WTC11 (cell line): ENCODE results near the gene BIRC2. TPM values are rescaled to one million over a fixed set of nuclear protein-coding genes. Genes with fewer than 3 reads are reported as not detected.

Source experiments
- ATAC-seq: fragments of 200-7000 bp; cut with Tn5 transposase; 2 replicates; pipeline ENCODE4 v1.10.0; 2021; ENCODE audit warnings: mild to moderate bottlenecking, moderate library complexity
- CTCF ChIA-PET: fragments of 300-600 bp; sonication (Branson Sonifier 250); formaldehyde crosslinking; loops from one replicate; lab custom pipeline; 2021; ENCODE audit warnings: antibody characterized with exemption; lab: Charles Lee
- POLR2A ChIA-PET: fragments of 350-600 bp; sonication (Branson Sonifier 250); formaldehyde crosslinking; loops from one replicate; lab custom pipeline; 2021; ENCODE audit warnings: antibody characterized with exemption; lab: Charles Lee
- DNase-seq: peaks from one replicate; pipeline ENCODE4 v3.0.0; 2021; ENCODE audit warnings: low spot score
- H3K27ac Mint-ChIP-seq: 2 replicates; pipeline ENCODE4 v1.8.0; 2021; ENCODE audit warnings: mixed read lengths
- H3K27me3 Mint-ChIP-seq: 2 replicates; pipeline ENCODE4 v1.8.0; 2021; ENCODE audit warnings: low read depth, mild to moderate bottlenecking, moderate library complexity, mixed read lengths
- H3K36me3 Mint-ChIP-seq: 2 replicates; pipeline ENCODE4 v1.8.0; 2021; ENCODE audit warnings: mixed read lengths
- H3K4me1 Mint-ChIP-seq: 2 replicates; pipeline ENCODE4 v1.8.0; 2022; ENCODE audit warnings: mixed read lengths
- H3K4me3 Mint-ChIP-seq: 2 replicates; pipeline ENCODE4 v1.8.0; 2021; ENCODE audit warnings: mild to moderate bottlenecking, moderate library complexity, mixed read lengths
- H3K9me3 Mint-ChIP-seq: 2 replicates; pipeline ENCODE4 v1.8.0; 2021; ENCODE audit warnings: mixed read lengths
- ATF1 ChIP-seq: sonication (generic); formaldehyde crosslinking; IDR thresholded peaks from 2 replicates; pipeline ENCODE4 v1.8.1; 2023; ENCODE audit warnings: mild to moderate bottlenecking, moderate library complexity, missing genetic modification reagents
- ERG ChIP-seq: fragments of 250-450 bp; sonication (Bioruptor Pico); IDR thresholded peaks from 2 replicates; pipeline ENCODE4 v1.8.0; 2021; ENCODE audit warnings: mild to moderate bottlenecking
- HMGXB4 ChIP-seq: sonication (generic); formaldehyde crosslinking; IDR thresholded peaks from 2 replicates; pipeline ENCODE4 v1.8.1; 2023; ENCODE audit warnings: mild to moderate bottlenecking, moderate library complexity, missing genetic modification reagents
- JUN ChIP-seq: sonication (generic); formaldehyde crosslinking; IDR thresholded peaks from 2 replicates; pipeline ENCODE4 v1.8.0; 2023; ENCODE audit warnings: mild to moderate bottlenecking, missing genetic modification reagents
- MYBL2 ChIP-seq: sonication (generic); formaldehyde crosslinking; IDR thresholded peaks from 2 replicates; pipeline ENCODE4 v1.8.1; 2023; ENCODE audit warnings: mild to moderate bottlenecking, moderate library complexity, missing genetic modification reagents
- OVOL2 ChIP-seq: fragments of 250-450 bp; sonication (Bioruptor Pico); IDR thresholded peaks from 2 replicates; pipeline ENCODE4 v1.9.0; 2021; ENCODE audit warnings: mild to moderate bottlenecking, borderline replicate concordance
- PRRX2 ChIP-seq: fragments of 250-450 bp; sonication (Bioruptor Pico); IDR thresholded peaks from 2 replicates; pipeline ENCODE4 v1.8.0; 2021; ENCODE audit warnings: mild to moderate bottlenecking
- SOX15 ChIP-seq: fragments of 250-450 bp; sonication (Bioruptor Pico); IDR thresholded peaks from 2 replicates; pipeline ENCODE4 v1.9.0; 2021; ENCODE audit warnings: mild to moderate bottlenecking
- TEAD4 ChIP-seq: sonication (generic); formaldehyde crosslinking; IDR thresholded peaks from 2 replicates; pipeline ENCODE4 v1.8.0; 2022; ENCODE audit warnings: mild to moderate bottlenecking, missing genetic modification reagents
- ZBTB21 ChIP-seq: sonication (generic); formaldehyde crosslinking; IDR thresholded peaks from 2 replicates; pipeline ENCODE4 v1.8.1; 2023; ENCODE audit warnings: mild to moderate bottlenecking, missing genetic modification reagents, borderline replicate concordance
- ZNF121 ChIP-seq: sonication (generic); formaldehyde crosslinking; IDR thresholded peaks from 2 replicates; pipeline ENCODE4 v1.8.0; 2023; ENCODE audit warnings: missing genetic modification reagents
- ZNF317 ChIP-seq: sonication (generic); formaldehyde crosslinking; IDR thresholded peaks from 2 replicates; pipeline ENCODE4 v1.8.1; 2023; ENCODE audit warnings: low read depth, mild to moderate bottlenecking, moderate library complexity, missing genetic modification reagents, borderline replicate concordance
- ZNF416 ChIP-seq: fragments of 250-450 bp; sonication (Bioruptor Pico); IDR thresholded peaks from 2 replicates; pipeline ENCODE4 v1.9.0; 2021; ENCODE audit warnings: mild to moderate bottlenecking, inconsistent platforms
- ZNF425 ChIP-seq: fragments of 250-450 bp; sonication (Bioruptor Pico); conservative IDR thresholded peaks from 2 replicates; pipeline ENCODE4 v1.9.0; 2021; ENCODE audit warnings: mild to moderate bottlenecking
- ZNF532 ChIP-seq: fragments of 250-450 bp; sonication (Bioruptor Pico); IDR thresholded peaks from 2 replicates; pipeline ENCODE4 v1.9.0; 2021; ENCODE audit warnings: mild to moderate bottlenecking, borderline replicate concordance
- total RNA-seq: library from RNA; stranded (reverse); gene quantifications from 3 replicates; pipeline ENCODE4 v1.2.3, GENCODE V29; 2021
- TF ChIP-seq, protein P1 (sequence below): sonication (generic); formaldehyde crosslinking; IDR thresholded peaks from 2 replicates; pipeline ENCODE4 v1.8.1; 2022; ENCODE audit warnings: low read depth, mild to moderate bottlenecking, moderate library complexity, missing genetic modification reagents, borderline replicate concordance
- TF ChIP-seq, protein P2 (sequence below): fragments of 250-450 bp; sonication (Bioruptor Pico); IDR thresholded peaks from 2 replicates; pipeline ENCODE4 v1.9.0; 2021; ENCODE audit warnings: mild to moderate bottlenecking
- TF ChIP-seq, protein P3 (sequence below): sonication (generic); formaldehyde crosslinking; IDR thresholded peaks from 2 replicates; pipeline ENCODE4 v1.8.0; 2023; ENCODE audit warnings: missing genetic modification reagents, mild to moderate bottlenecking, borderline replicate concordance
- TF ChIP-seq, protein P4 (sequence below): sonication (generic); formaldehyde crosslinking; IDR thresholded peaks from 2 replicates; pipeline ENCODE4 v1.8.1; 2022; ENCODE audit warnings: mild to moderate bottlenecking, moderate library complexity, missing genetic modification reagents

BIRC2 gene
- total RNA-seq, 1 experiment from 2014 or later, result 22.3 TPM

DNA sequence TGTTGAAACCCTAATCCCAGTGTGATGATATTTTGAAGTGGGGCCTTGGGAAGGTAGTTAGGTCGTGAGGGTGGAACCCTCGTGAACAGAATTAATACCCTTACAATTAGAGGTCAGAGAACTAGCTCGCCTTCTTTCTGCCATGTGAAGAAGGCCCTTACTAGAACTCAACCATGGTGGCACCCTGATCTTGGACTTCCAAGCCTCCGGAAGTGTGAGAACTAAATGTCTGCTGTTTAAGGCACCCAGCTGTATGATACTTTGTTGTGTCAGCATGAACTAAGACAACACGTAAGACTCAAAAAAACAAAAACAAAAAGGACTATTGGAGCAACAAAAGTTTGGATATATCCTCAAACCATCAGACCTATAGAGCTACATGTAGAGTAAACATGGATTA lies 53.6 kb downstream of the BIRC2 start:
- TF ChIP-seq PRRX2 (CRISPR knock-in tag) (no peak), ZNF317 (CRISPR knock-in tag) (no peak), OVOL2 (CRISPR knock-in tag) (no peak), ZNF416 (no peak), MYBL2 (no peak)
- Mint-ChIP-seq H3K9me3 (no peaks in the 10 kb centered on the region), H3K4me1 (no peaks in the 10 kb centered on the region), H3K36me3 (peaks cover 30% of the 10 kb centered on the region), H3K27ac (no peak overlapping the region), H3K27me3 (no peaks in the 10 kb centered on the region), H3K4me3 (no peak overlapping the region)
- CTCF ChIA-PET, result interaction anchor here (1.8 kb wide), 1 partner anchor 10 kb away, joined by 6 read pairs; no protein-coding TSS in a partner anchor
- DNase-seq, result no peak
- POLR2A ChIA-PET, result no interaction called here
- ATAC-seq, result no peak

DNA sequence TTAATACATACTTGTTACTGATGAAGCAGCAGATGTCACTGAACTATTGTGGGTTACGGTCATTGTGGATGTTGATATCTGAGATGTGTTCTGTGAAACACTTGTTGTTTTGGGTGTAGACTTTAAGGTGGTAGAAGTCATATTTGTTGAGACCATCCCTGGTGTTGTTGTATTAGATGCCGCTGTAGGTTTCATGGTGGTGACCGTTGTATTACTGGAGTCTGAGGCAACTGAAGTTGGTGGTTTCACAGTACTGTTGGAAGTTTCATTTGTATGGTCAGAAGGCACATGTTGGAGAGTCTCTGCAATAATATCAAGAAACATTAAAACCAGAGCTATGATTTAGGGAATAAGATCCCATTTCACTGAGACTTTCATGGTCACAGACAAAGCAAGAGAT lies 54.9 kb downstream of the BIRC2 start:
- Mint-ChIP-seq H3K9me3 (no peaks in the 10 kb centered on the region), H3K36me3 (peaks cover 28% of the 10 kb centered on the region), H3K4me1 (peaks cover 2% of the 10 kb centered on the region), H3K27ac (no peak overlapping the region), H3K4me3 (no peak overlapping the region), H3K27me3 (no peaks in the 10 kb centered on the region)
- ATAC-seq, result no peak
- ChIA-PET CTCF (interaction anchor here (1.8 kb wide), 1 partner anchor 11 kb away, joined by 6 read pairs; no protein-coding TSS in a partner anchor), POLR2A (no interaction called here)
- DNase-seq, result no peak
- TF ChIP-seq, protein P1, sequence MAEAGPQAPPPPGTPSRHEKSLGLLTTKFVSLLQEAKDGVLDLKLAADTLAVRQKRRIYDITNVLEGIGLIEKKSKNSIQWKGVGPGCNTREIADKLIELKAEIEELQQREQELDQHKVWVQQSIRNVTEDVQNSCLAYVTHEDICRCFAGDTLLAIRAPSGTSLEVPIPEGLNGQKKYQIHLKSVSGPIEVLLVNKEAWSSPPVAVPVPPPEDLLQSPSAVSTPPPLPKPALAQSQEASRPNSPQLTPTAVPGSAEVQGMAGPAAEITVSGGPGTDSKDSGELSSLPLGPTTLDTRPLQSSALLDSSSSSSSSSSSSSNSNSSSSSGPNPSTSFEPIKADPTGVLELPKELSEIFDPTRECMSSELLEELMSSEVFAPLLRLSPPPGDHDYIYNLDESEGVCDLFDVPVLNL (CRISPR knock-in tag), result no peak
- TF ChIP-seq, protein P2, sequence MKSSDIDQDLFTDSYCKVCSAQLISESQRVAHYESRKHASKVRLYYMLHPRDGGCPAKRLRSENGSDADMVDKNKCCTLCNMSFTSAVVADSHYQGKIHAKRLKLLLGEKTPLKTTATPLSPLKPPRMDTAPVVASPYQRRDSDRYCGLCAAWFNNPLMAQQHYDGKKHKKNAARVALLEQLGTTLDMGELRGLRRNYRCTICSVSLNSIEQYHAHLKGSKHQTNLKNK (CRISPR knock-in tag), result no peak
- no peak for TF ChIP-seq ZNF416
- TF ChIP-seq ZNF121 (CRISPR knock-in tag), result no peak
- TF ChIP-seq ATF1 (CRISPR knock-in tag), result no peak
- TF ChIP-seq, protein P3, sequence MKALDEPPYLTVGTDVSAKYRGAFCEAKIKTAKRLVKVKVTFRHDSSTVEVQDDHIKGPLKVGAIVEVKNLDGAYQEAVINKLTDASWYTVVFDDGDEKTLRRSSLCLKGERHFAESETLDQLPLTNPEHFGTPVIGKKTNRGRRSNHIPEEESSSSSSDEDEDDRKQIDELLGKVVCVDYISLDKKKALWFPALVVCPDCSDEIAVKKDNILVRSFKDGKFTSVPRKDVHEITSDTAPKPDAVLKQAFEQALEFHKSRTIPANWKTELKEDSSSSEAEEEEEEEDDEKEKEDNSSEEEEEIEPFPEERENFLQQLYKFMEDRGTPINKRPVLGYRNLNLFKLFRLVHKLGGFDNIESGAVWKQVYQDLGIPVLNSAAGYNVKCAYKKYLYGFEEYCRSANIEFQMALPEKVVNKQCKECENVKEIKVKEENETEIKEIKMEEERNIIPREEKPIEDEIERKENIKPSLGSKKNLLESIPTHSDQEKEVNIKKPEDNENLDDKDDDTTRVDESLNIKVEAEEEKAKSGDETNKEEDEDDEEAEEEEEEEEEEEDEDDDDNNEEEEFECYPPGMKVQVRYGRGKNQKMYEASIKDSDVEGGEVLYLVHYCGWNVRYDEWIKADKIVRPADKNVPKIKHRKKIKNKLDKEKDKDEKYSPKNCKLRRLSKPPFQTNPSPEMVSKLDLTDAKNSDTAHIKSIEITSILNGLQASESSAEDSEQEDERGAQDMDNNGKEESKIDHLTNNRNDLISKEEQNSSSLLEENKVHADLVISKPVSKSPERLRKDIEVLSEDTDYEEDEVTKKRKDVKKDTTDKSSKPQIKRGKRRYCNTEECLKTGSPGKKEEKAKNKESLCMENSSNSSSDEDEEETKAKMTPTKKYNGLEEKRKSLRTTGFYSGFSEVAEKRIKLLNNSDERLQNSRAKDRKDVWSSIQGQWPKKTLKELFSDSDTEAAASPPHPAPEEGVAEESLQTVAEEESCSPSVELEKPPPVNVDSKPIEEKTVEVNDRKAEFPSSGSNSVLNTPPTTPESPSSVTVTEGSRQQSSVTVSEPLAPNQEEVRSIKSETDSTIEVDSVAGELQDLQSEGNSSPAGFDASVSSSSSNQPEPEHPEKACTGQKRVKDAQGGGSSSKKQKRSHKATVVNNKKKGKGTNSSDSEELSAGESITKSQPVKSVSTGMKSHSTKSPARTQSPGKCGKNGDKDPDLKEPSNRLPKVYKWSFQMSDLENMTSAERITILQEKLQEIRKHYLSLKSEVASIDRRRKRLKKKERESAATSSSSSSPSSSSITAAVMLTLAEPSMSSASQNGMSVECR (CRISPR knock-in tag), result no peak
- no peak for TF ChIP-seq HMGXB4
- TF ChIP-seq ZNF532 (CRISPR knock-in tag), result no peak
- no peak for TF ChIP-seq ZNF425
- TF ChIP-seq SOX15, result no peak
- TF ChIP-seq JUN (CRISPR knock-in tag), result no peak
- no peak for TF ChIP-seq ZBTB21 (CRISPR knock-in tag)
- no peak for TF ChIP-seq TEAD4 (CRISPR knock-in tag)
- TF ChIP-seq ERG (CRISPR knock-in tag), result no peak
- TF ChIP-seq, protein P4, sequence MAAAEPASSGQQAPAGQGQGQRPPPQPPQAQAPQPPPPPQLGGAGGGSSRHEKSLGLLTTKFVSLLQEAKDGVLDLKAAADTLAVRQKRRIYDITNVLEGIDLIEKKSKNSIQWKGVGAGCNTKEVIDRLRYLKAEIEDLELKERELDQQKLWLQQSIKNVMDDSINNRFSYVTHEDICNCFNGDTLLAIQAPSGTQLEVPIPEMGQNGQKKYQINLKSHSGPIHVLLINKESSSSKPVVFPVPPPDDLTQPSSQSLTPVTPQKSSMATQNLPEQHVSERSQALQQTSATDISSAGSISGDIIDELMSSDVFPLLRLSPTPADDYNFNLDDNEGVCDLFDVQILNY, result no peak
